Esophagus (tissue), 2 donors: Measurements from ENCODE around the gene TMEM86A. TPM values are rescaled to one million over a fixed set of nuclear protein-coding genes. Genes with fewer than 3 reads are reported as not detected.

ENCODE experiments used
- H3K27ac ChIP-seq, 2 donors: one replicate each; pipeline ENCODE4 v1.5.1; 2013; ENCODE audit warnings: low read depth in 2 of 2, mild to moderate bottlenecking in 2 of 2, inconsistent platforms in 1 of 2, low read length in 1 of 2, moderate library complexity in 1 of 2
- H3K27me3 ChIP-seq, 2 donors: one replicate each; pipeline ENCODE4 v1.6.1; 2013; ENCODE audit warnings: low read length in 2 of 2, control low read depth in 1 of 2, mild to moderate bottlenecking in 1 of 2; ENCODE audit not compliant: insufficient read depth in 2 of 2, control insufficient read depth in 1 of 2
- H3K36me3 ChIP-seq, 2 donors: one replicate each; pipeline ENCODE4 v1.6.1; 2013; ENCODE audit warnings: low read length in 1 of 2; ENCODE audit not compliant: control insufficient read depth in 2 of 2, insufficient read depth in 2 of 2
- H3K4me1 ChIP-seq, 2 donors: one replicate each; pipeline ENCODE4 v1.6.1; 2013; ENCODE audit warnings: low read length in 1 of 2; ENCODE audit not compliant: control insufficient read depth in 2 of 2, insufficient read depth in 2 of 2
- H3K4me3 ChIP-seq, 2 donors: one replicate each; pipeline ENCODE4 v1.5.1; 2013; ENCODE audit warnings: low read length in 2 of 2, mild to moderate bottlenecking in 2 of 2, low read depth in 1 of 2, moderate library complexity in 1 of 2
- H3K9me3 ChIP-seq, 2 donors: one replicate each; pipeline ENCODE4 v1.6.1; 2013; ENCODE audit warnings: mild to moderate bottlenecking in 2 of 2, low read depth in 1 of 2, low read length in 1 of 2, moderate library complexity in 1 of 2; ENCODE audit not compliant: control insufficient read depth in 2 of 2, insufficient read depth in 1 of 2
- WGBS, 2 donors: extraction: QIAGEN DNeasy Blood & Tissue Kit; methylation state at CpG; one replicate each; pipeline ENCODE4 v1.1.7; 2013; 5-methylcytosine and 5-hydroxymethylcytosine counted together
- polyA plus RNA-seq, 2 donors: library from polyadenylated mRNA; stranded (reverse); fragments of 200-250 nt; gene quantifications; one replicate each; pipeline ENCODE4 v1.2.3, GENCODE V29; 2013
- donor health status: healthy with polysubstance abuse.
- donor health status: Bipolar disorder and iron deficiency.

TMEM86A gene
- polyA plus RNA-seq, 2 donors = 0.78 to 5.5 TPM

- H3K4me1 ChIP-seq = no peaks in the 10 kb centered on the region
- no peak overlapping the region for H3K27ac ChIP-seq
- H3K36me3 ChIP-seq = no peaks in the 10 kb centered on the region
- no peaks in the 10 kb centered on the region for H3K27me3 ChIP-seq
- WGBS, 2 donors = 87% methylated on average over 4 of the region's 4 CpGs
- H3K9me3 ChIP-seq = no peaks in the 10 kb centered on the region
- H3K4me3 ChIP-seq = no peak overlapping the region
Measured at GRCh38 chr11:18697576-18697975, 1.0 kb upstream of the TMEM86A start.

- Histone ChIP-seq H3K36me3 (no peaks in the 10 kb centered on the region), H3K9me3 (no peaks in the 10 kb centered on the region), H3K4me3 (peak overlapping the region; percentile 70 to 75), H3K27me3 (no peaks in the 10 kb centered on the region), H3K27ac (no peak overlapping the region), H3K4me1 (no peaks in the 10 kb centered on the region)
- 11 to 12% methylated on average over 9 of the region's 9 CpGs for WGBS, 2 donors
Measured at GRCh38 chr11:18699269-18699596, 654 bp downstream of the TMEM86A start.

GRCh38 chr11:18699848-18700261 is 1.3 kb downstream of the TMEM86A start:
- 56 to 62% methylated on average over 3 of the region's 3 CpGs for WGBS, 2 donors
- Histone ChIP-seq H3K4me1 (no peaks in the 10 kb centered on the region), H3K27ac (no peak overlapping the region), H3K9me3 (no peaks in the 10 kb centered on the region), H3K36me3 (no peaks in the 10 kb centered on the region), H3K4me3 (peak overlapping the region in 1 of 2 donors; percentile 75), H3K27me3 (no peaks in the 10 kb centered on the region)

DNA sequence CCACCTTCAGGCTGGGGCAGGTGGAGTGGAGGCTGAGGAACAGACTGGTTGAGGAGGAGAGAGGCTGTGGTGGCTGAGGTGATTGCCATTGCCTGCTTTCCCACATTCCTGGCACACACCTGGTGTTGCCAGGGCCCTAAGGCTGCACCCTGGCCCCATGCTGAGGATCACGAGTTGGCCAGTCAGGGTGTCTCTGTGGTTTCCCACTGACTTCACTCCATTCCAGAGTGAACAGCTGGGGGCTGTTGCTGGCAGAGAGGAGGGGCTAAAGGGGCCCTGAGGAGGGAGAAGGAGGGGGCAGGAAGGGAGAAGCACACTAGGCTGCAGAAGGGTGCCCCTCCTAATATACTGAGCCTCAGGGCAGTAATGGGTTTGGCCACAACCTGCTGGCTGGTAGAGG is 1.8 kb downstream of the TMEM86A start:
- H3K4me3 ChIP-seq = no peak overlapping the region
- H3K27ac ChIP-seq = no peak overlapping the region

DNA sequence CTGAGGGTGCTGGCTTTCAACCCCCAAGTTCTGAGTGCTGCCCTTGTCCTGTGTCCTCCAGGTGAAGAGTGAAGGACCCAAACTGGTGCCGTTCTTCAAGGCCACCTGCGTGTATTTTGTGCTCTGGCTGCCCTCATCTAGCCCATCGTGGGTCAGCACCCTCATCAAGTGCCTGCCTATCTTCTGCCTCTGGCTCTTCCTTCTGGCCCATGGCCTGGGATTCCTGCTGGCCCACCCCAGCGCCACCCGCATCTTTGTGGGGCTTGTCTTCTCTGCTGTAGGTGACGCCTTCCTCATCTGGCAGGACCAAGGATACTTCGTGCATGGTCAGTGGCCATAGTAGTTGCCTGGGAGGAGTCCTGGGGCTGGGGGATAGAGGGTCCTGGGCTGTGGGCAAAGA is 2.3 kb downstream of the TMEM86A start:
- Histone ChIP-seq H3K36me3 (no peaks in the 10 kb centered on the region), H3K4me1 (peaks cover 1 to 6% of the 10 kb centered on the region in 2 donors), H3K27me3 (no peaks in the 10 kb centered on the region), H3K9me3 (no peaks in the 10 kb centered on the region), H3K27ac (no peak overlapping the region), H3K4me3 (no peak overlapping the region)
- WGBS, 2 donors = 89 to 95% methylated on average over 7 of the region's 7 CpGs

More for the DNA sequence above, 1.8 kb downstream of the TMEM86A start:
- Histone ChIP-seq H3K9me3 (no peaks in the 10 kb centered on the region), H3K27me3 (no peaks in the 10 kb centered on the region), H3K4me1 (peaks cover 0 to under 1% of the 10 kb centered on the region in 2 donors), H3K36me3 (no peaks in the 10 kb centered on the region)
- WGBS, 2 donors = 33 to 38% methylated on average over 1 of the region's 1 CpG

DNA sequence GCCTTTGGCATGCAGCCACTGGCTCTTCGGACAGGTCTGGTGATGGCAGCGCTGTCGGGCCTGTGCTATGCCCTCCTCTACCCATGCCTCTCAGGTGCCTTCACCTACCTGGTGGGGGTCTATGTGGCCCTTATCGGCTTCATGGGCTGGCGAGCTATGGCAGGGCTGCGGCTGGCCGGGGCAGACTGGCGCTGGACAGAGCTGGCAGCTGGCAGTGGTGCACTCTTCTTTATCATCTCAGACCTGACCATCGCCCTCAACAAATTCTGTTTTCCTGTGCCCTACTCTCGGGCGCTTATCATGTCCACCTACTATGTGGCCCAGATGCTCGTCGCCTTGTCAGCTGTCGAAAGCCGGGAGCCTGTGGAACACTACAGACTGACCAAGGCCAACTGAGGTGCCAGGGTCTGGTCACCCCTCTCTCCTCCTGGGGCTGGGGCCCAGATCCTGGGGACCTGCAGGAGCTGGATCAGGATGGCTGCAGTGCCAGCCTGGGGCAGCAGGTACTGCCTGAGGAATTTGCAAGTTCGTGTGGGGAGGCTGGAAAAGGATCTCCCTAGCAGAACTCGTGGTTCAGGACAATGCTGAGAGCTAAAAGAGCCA is 3.1 kb downstream of the TMEM86A start:
- Histone ChIP-seq H3K27me3 (no peaks in the 10 kb centered on the region), H3K27ac (no peak overlapping the region), H3K4me1 (peaks cover 3 to 7% of the 10 kb centered on the region in 2 donors), H3K9me3 (no peaks in the 10 kb centered on the region), H3K36me3 (no peaks in the 10 kb centered on the region), H3K4me3 (no peak overlapping the region)
- WGBS, 2 donors = 94 to 96% methylated on average over 17 of the region's 17 CpGs

GRCh38 chr11:18703001-18703763 is 4.6 kb downstream of the TMEM86A start:
- H3K27ac ChIP-seq = no peak overlapping the region
- no peaks in the 10 kb centered on the region for H3K9me3 ChIP-seq
- no peaks in the 10 kb centered on the region for H3K36me3 ChIP-seq
- H3K4me1 ChIP-seq = peaks cover 3 to 7% of the 10 kb centered on the region in 2 donors
- 44 to 90% methylated on average over 2 of the region's 2 CpGs for WGBS, 2 donors
- H3K4me3 ChIP-seq = no peak overlapping the region
- no peaks in the 10 kb centered on the region for H3K27me3 ChIP-seq

DNA sequence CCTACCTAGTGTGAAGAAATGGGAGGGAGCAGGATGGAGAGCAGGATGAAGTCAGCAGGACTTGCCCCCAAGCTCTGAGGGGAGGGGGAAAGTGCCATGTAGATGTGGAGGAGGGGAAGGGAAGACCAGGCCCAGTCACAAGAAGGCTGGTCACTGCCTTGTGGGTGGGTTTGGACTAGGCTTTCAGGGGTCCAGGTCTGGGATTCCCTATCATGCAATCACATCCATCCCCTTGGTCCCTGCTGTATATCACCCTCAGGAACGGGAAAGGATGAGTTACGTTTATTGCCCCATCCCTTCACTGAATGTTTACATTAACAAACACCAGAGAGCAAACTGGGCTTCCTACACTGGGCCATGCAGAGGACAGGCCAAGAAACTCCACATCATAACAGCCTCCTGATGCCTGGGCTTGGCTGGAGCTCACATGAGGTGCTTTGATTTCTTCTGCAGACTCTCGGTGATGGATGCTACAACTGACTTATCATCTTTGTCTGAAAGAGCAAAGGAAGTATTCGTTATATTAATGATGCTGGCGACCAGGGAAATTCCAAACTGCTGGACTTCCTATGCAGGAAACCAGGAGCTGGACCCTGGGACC is 5.6 kb downstream of the TMEM86A start:
- peaks cover 3 to 7% of the 10 kb centered on the region in 2 donors for H3K4me1 ChIP-seq

DNA sequence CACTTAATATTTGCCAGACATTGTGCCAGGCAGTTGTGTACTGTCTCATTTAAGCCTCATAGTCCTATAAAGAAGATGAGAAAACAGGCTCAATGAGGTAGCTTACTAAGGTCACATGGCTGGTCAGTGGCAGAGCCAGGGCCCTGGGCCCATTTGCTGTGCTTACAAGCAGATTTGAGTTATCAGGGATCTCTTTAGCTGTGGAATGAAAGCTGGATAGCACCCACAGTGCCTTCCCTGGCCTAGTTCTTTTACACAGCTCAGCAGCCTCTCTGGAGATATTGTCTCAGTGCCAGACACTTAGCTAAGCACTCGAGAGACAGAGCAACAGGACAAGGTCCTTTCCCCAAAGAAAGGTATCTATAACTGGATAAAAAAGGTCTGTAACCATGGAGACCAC is 6.1 kb downstream of the TMEM86A start:
- Histone ChIP-seq H3K4me1 (peaks cover 3 to 7% of the 10 kb centered on the region in 2 donors), H3K27ac (no peak overlapping the region), H3K27me3 (no peaks in the 10 kb centered on the region), H3K4me3 (no peak overlapping the region), H3K9me3 (no peaks in the 10 kb centered on the region), H3K36me3 (no peaks in the 10 kb centered on the region)
- 57 to 75% methylated on average over 1 of the region's 1 CpG for WGBS, 2 donors

More for the DNA sequence above, 5.6 kb downstream of the TMEM86A start:
- no peaks in the 10 kb centered on the region for H3K9me3 ChIP-seq
- no peaks in the 10 kb centered on the region for H3K27me3 ChIP-seq
- no peak overlapping the region for H3K4me3 ChIP-seq
- no peaks in the 10 kb centered on the region for H3K36me3 ChIP-seq
- H3K27ac ChIP-seq = no peak overlapping the region
- WGBS, 2 donors = 82 to 90% methylated on average over 5 of the region's 5 CpGs
